ENCODE measurements around the gene CAMK4. TPM values are rescaled to one million over a fixed set of nuclear protein-coding genes. Genes with fewer than 3 reads are reported as not detected.

Gene CAMK4
- total RNA-seq, 2 donors from 2014 or later: 5.4 to 16.2 TPM

GRCh38 chr5:111427762-111428161 lies 203.6 kb downstream of the CAMK4 start:
- H3K4me3 Mint-ChIP-seq: no peak overlapping the region
- DNase-seq (ENCODE audit: low spot score) (no peak), ATAC-seq (no peak)
- H3K9me3 Mint-ChIP-seq: peaks cover 3% of the 10 kb centered on the region
- H3K36me3 Mint-ChIP-seq: no peaks in the 10 kb centered on the region
- H3K4me1 Mint-ChIP-seq (ENCODE audit: low read depth in 2 of 2): no peaks in the 10 kb centered on the region
- peaks cover 0 to 8% of the 10 kb centered on the region in 2 donors for H3K27me3 Mint-ChIP-seq
- H3K27ac Mint-ChIP-seq: no peak overlapping the region

DNA sequence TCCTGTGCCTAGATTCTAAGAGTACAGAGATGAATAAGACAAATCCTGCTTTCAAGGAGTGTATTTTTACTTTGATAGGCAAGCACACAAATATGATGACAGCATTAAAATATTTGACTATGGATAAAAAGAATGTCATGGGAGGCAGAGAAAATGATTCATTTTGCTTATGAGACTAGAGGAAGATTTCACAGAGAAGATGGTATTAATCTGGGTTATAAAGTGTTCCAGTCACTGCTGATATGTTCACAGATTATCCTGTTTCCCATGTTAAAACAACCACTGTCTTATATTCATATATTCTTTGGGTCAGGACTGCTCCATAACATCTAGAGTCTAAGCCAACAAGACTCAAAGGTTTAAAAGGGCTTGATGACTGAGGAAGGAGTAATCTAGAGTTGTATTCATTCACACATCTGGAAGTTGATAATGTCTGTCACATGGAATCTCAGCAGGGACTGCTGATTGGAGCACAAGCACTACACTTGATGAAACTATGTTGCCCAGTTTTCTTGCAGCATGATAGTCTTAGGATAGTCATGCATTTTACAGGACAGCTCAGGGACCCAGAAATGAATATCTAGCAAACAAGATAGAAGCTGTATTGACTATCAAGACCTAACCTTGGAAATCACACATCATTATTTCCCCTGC lies 208.8 kb downstream of the CAMK4 start:
- H3K27me3 Mint-ChIP-seq: peaks cover 0 to 8% of the 10 kb centered on the region in 2 donors
- H3K36me3 Mint-ChIP-seq: no peaks in the 10 kb centered on the region
- DNase-seq (ENCODE audit: low spot score) (no peak), ATAC-seq (no peak)
- no peaks in the 10 kb centered on the region for H3K4me1 Mint-ChIP-seq (ENCODE audit: low read depth in 2 of 2)
- H3K27ac Mint-ChIP-seq: no peak overlapping the region
- no peak overlapping the region for H3K4me3 Mint-ChIP-seq
- H3K9me3 Mint-ChIP-seq: peaks cover 3% of the 10 kb centered on the region

- Mint-ChIP-seq H3K4me3 (no peak overlapping the region), H3K4me1 (ENCODE audit: low read depth in 2 of 2) (no peaks in the 10 kb centered on the region), H3K9me3 (no peaks in the 10 kb centered on the region), H3K36me3 (no peaks in the 10 kb centered on the region), H3K27ac (no peak overlapping the region), H3K27me3 (peaks cover 5 to 8% of the 10 kb centered on the region in 2 donors)
- ATAC-seq (no peak), DNase-seq (ENCODE audit: low spot score) (no peak)
Observed at GRCh38 chr5:111434800-111435199, 210.6 kb downstream of the CAMK4 start.

GRCh38 chr5:111439473-111440075 lies 215.4 kb downstream of the CAMK4 start:
- Mint-ChIP-seq H3K27ac (no peak overlapping the region), H3K27me3 (peaks cover 10 to 15% of the 10 kb centered on the region in 2 donors), H3K36me3 (no peaks in the 10 kb centered on the region), H3K4me1 (ENCODE audit: low read depth in 2 of 2) (no peaks in the 10 kb centered on the region), H3K9me3 (no peaks in the 10 kb centered on the region), H3K4me3 (no peak overlapping the region)
- no peak for DNase-seq (ENCODE audit: low spot score)
- ATAC-seq: peak in 1 of 2 donors; percentile 13

DNA sequence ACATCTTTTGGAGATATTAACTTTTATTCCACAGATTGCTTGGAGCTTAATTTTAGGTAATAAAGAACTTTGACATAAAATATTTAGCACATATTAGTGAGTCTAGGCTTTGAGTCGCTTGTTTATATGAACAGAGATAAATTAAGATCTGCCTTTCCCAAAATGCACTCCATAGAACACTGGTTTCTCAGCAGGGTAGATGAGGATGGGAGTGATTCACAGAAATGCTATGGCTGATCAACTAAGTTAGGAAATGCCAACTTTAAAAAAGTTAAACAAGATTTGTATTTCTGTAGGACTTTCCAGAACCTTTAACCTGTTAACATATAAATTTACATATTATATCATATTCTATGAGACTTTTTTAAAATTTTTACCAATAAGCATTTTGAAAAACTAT lies 222.9 kb downstream of the CAMK4 start:
- no peaks in the 10 kb centered on the region for H3K9me3 Mint-ChIP-seq
- ATAC-seq: no peak

DNA sequence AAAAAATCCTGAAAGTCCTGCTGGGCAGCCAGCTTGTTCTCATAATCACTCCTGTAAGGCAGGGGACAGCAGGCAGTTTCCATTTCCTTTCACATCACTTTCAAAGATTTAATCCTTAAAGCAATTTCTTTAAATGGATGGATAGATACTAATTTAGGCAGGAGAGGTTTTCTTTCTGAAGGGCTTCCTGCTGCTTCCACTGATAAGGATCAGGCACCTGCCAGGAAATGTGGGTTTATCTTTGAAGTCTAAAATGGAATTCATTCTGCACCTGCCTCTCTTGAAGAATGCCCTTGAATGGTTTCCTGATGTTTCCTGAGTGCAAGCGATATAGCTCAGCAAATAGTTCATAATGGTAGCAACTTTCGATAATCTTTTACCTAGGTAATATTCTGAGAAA lies 223.6 kb downstream of the CAMK4 start:
- Mint-ChIP-seq H3K27ac (no peak overlapping the region), H3K36me3 (no peaks in the 10 kb centered on the region), H3K4me3 (no peak overlapping the region), H3K27me3 (peaks cover 4 to 7% of the 10 kb centered on the region in 2 donors), H3K4me1 (ENCODE audit: low read depth in 2 of 2) (no peaks in the 10 kb centered on the region), H3K9me3 (no peaks in the 10 kb centered on the region)
- DNase-seq (ENCODE audit: low spot score) (no peak), ATAC-seq (no peak)

More for the DNA sequence above, 222.9 kb downstream of the CAMK4 start:
- Mint-ChIP-seq H3K27me3 (peaks cover 4 to 7% of the 10 kb centered on the region in 2 donors), H3K4me3 (no peak overlapping the region), H3K36me3 (no peaks in the 10 kb centered on the region), H3K4me1 (ENCODE audit: low read depth in 2 of 2) (no peaks in the 10 kb centered on the region), H3K27ac (no peak overlapping the region)
- no peak for DNase-seq (ENCODE audit: low spot score)

DNA sequence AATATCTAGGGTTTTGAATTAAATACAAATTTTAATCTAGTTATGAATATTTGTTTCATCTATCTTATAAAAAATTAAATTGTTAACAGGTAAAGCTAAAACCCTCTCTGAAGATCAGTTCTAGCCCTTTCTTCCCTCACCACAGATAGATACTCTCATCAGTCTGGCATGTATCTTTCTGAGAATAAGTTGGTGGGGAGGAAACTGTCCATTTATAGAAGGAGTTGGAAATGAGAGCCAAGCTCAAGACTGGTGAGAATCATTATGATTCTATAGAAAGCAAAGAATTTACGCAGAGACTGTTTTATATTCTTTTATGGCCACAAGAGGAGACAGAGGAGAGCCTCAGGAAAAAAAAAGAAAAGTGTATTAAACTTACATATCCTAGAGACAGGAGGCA lies 229.1 kb downstream of the CAMK4 start:
- ATAC-seq: no peak
- Mint-ChIP-seq H3K9me3 (no peaks in the 10 kb centered on the region), H3K36me3 (no peaks in the 10 kb centered on the region)

GRCh38 chr5:111453747-111454146 lies 229.6 kb downstream of the CAMK4 start:
- Mint-ChIP-seq H3K27ac (no peak overlapping the region), H3K4me3 (no peak overlapping the region), H3K4me1 (ENCODE audit: low read depth in 2 of 2) (no peaks in the 10 kb centered on the region), H3K9me3 (no peaks in the 10 kb centered on the region), H3K27me3 (peaks cover 0 to 9% of the 10 kb centered on the region in 2 donors), H3K36me3 (no peaks in the 10 kb centered on the region)
- DNase-seq (ENCODE audit: low spot score) (no peak), ATAC-seq (no peak)

More for the DNA sequence above, 229.1 kb downstream of the CAMK4 start:
- Mint-ChIP-seq H3K4me3 (no peak overlapping the region), H3K27ac (no peak overlapping the region), H3K27me3 (peaks cover 0 to 9% of the 10 kb centered on the region in 2 donors), H3K4me1 (ENCODE audit: low read depth in 2 of 2) (no peaks in the 10 kb centered on the region)
- no peak for DNase-seq (ENCODE audit: low spot score)

DNA sequence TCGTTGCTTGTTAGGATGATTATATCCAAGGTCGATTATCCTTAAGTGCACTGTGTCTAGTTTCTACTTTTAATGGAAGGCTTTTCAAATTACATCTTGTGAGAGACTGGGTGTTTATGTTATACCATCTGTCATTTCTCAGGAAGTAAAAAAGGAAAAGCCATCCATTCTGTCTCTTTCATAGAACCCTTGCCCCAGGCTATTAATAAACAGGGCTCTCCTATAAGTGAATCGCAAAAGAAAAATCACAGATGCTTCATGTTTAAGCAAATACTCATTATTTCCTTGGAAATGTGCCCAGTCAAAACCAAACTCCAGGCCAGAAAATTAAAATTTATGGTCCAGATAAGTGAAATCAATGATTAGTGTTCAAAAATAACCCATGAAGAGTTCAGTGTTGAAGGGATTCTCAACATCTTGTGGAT lies 230.0 kb downstream of the CAMK4 start:
- no peak overlapping the region for H3K27ac Mint-ChIP-seq
- no peaks in the 10 kb centered on the region for H3K36me3 Mint-ChIP-seq
- H3K4me1 Mint-ChIP-seq (ENCODE audit: low read depth in 2 of 2): no peaks in the 10 kb centered on the region
- no peak overlapping the region for H3K4me3 Mint-ChIP-seq
- ATAC-seq (no peak), DNase-seq (ENCODE audit: low spot score) (no peak)
- no peaks in the 10 kb centered on the region for H3K9me3 Mint-ChIP-seq
- peaks cover 0 to 9% of the 10 kb centered on the region in 2 donors for H3K27me3 Mint-ChIP-seq

DNA sequence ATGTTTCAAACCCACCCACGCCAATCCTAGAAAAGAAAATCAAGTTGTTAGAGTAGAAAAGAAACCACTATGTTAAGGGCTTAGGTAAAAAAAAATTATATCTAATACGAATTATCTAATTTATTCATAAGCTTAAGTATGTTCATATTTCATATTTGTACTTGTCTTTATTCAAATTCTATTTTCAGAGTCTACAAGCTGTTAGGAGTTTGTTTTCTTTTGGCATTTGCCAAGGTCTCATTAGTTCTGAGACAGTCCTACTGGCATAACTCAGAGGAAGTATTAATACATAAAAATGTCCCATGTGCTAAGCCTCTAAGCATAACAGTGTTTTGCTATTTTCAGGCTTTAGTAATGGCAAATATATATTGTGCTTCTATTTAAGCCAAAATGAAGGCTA lies 230.6 kb downstream of the CAMK4 start:
- H3K4me1 Mint-ChIP-seq (ENCODE audit: low read depth in 2 of 2): no peaks in the 10 kb centered on the region
- H3K36me3 Mint-ChIP-seq: no peaks in the 10 kb centered on the region
- H3K4me3 Mint-ChIP-seq: no peak overlapping the region
- DNase-seq (ENCODE audit: low spot score) (no peak), ATAC-seq (no peak)
- no peaks in the 10 kb centered on the region for H3K9me3 Mint-ChIP-seq
- no peak overlapping the region for H3K27ac Mint-ChIP-seq
- peaks cover 0 to 9% of the 10 kb centered on the region in 2 donors for H3K27me3 Mint-ChIP-seq

- H3K27me3 Mint-ChIP-seq: peaks cover 20 to 33% of the 10 kb centered on the region in 2 donors
- H3K4me1 Mint-ChIP-seq (ENCODE audit: low read depth in 2 of 2): no peaks in the 10 kb centered on the region
- no peak for ATAC-seq
- peaks cover 3% of the 10 kb centered on the region for H3K9me3 Mint-ChIP-seq
- H3K27ac Mint-ChIP-seq: no peak overlapping the region
- no peak overlapping the region for H3K4me3 Mint-ChIP-seq
- H3K36me3 Mint-ChIP-seq: no peaks in the 10 kb centered on the region
- DNase-seq (ENCODE audit: low spot score): no peak
Observed at GRCh38 chr5:111461255-111461671, 237.1 kb downstream of the CAMK4 start.

DNA sequence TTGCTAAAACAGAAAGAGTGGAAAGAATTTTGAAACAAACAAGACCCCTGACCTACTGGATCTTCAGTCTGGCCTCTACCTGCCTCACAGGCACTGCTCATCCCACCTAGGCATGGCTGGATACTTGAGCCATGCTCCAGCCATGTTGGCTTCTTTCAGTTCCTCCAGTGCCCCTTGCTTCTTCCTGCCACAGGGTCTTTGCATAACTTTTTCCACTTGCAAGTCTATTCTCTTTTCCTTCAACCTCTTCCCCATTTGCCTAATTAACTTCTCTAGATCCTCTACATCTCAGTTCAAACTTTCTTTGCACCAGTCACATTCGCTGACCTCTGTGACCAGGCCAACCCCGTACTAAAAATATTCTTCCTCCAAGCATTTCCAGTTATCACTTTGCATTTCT lies 237.8 kb downstream of the CAMK4 start:
- Mint-ChIP-seq H3K36me3 (no peaks in the 10 kb centered on the region), H3K4me1 (ENCODE audit: low read depth in 2 of 2) (no peaks in the 10 kb centered on the region), H3K4me3 (no peak overlapping the region), H3K27ac (no peak overlapping the region), H3K9me3 (peaks cover 3% of the 10 kb centered on the region), H3K27me3 (peaks cover 24 to 33% of the 10 kb centered on the region in 2 donors)
- DNase-seq (ENCODE audit: low spot score) (no peak), ATAC-seq (no peak)

DNA sequence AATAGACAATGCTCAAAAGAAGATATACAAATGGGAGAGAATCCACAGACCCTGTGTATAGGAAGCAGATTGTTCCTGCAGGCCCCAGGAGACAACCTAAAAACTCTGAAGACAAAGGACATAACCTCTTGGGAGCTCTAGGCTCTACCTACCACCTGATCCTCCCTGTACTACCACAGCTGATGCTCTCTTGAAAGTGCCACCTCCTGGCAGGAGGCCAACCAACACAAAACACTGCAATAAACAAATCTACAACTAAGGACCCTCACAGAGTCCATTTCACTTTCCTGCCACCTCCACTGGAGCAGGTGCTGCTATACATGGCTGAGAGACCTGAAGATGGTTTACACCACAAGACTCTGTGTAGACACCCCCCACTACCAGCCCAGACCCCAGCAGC lies 239.1 kb downstream of the CAMK4 start:
- Mint-ChIP-seq H3K4me3 (no peak overlapping the region), H3K9me3 (peaks cover 3% of the 10 kb centered on the region), H3K27ac (no peak overlapping the region), H3K36me3 (no peaks in the 10 kb centered on the region), H3K27me3 (peaks cover 24 to 25% of the 10 kb centered on the region in 2 donors), H3K4me1 (ENCODE audit: low read depth in 2 of 2) (no peaks in the 10 kb centered on the region)
- DNase-seq (ENCODE audit: low spot score): no peak
- ATAC-seq: no peak

GRCh38 chr5:111469293-111469896 lies 245.2 kb downstream of the CAMK4 start:
- Mint-ChIP-seq H3K4me1 (ENCODE audit: low read depth in 2 of 2) (no peaks in the 10 kb centered on the region), H3K27ac (no peak overlapping the region), H3K9me3 (peaks cover 3% of the 10 kb centered on the region), H3K36me3 (no peaks in the 10 kb centered on the region), H3K4me3 (no peak overlapping the region), H3K27me3 (peaks cover 8 to 20% of the 10 kb centered on the region in 2 donors)
- DNase-seq (ENCODE audit: low spot score) (no peak), ATAC-seq (no peak)

Measured in natural killer cell treated with Interleukin-12 subunit alpha and Interleukin-12 subunit beta and Interleukin-15 and Interleukin-18, amount 100 ng/mL, for 72 hours (primary cell).